ENCODE results near the gene COL23A1.
"Not testable (repeated sequence)": the region's sequence is repeated elsewhere in the genome, so short reads cannot be mapped to it uniquely, and the experiment has no call there.

COL23A1 gene

DNA sequence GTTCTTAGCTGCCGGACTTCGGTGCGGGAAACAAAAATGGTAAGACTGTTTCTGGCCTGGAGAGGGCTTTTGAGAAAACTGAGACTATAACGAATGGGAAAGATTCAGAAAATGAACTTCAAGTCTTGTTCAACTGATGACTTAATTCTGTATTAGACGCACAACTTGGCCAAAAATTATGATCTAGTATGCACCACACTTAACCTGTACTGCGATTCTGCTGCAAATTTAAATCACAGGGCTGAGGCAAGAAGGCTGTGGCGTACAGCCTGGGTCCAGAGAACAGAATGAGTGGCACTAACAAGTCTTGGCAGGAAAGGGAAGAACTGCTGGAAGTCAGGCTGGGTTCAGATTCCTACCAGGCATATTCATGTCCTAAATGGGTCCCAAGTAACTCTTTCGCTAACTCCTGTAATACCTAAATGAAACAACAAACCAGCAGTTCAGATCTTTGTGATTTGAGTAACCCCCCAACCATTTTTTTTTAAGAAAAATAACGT lies 781 bp upstream of the COL23A1 start:
- TF ChIP-seq POLR2AphosphoS5 (IDR thresholded peaks at IDR 0.05; ENCODE audit: low read depth, low read length) (no peak), SPI1 (IDR thresholded peaks at IDR 0.05; ENCODE audit: low read depth, low read length) (no peak), TAF1 (IDR thresholded peaks at IDR 0.05; ENCODE audit: low read depth, low read length) (no peak), POU2F2 (IDR thresholded peaks at IDR 0.05; ENCODE audit: low read depth, low read length) (no peak), PAX5 (IDR thresholded peaks at IDR 0.05; ENCODE audit: insufficient read depth, low read length, severe bottlenecking) (no peak), POLR2A (IDR thresholded peaks at IDR 0.05; ENCODE audit: low read depth, low read length) (no peak)
- FAIRE-seq (peak; percentile 26), DNase-seq (ENCODE audit: insufficient read length, low spot score) (no peak)

DNA sequence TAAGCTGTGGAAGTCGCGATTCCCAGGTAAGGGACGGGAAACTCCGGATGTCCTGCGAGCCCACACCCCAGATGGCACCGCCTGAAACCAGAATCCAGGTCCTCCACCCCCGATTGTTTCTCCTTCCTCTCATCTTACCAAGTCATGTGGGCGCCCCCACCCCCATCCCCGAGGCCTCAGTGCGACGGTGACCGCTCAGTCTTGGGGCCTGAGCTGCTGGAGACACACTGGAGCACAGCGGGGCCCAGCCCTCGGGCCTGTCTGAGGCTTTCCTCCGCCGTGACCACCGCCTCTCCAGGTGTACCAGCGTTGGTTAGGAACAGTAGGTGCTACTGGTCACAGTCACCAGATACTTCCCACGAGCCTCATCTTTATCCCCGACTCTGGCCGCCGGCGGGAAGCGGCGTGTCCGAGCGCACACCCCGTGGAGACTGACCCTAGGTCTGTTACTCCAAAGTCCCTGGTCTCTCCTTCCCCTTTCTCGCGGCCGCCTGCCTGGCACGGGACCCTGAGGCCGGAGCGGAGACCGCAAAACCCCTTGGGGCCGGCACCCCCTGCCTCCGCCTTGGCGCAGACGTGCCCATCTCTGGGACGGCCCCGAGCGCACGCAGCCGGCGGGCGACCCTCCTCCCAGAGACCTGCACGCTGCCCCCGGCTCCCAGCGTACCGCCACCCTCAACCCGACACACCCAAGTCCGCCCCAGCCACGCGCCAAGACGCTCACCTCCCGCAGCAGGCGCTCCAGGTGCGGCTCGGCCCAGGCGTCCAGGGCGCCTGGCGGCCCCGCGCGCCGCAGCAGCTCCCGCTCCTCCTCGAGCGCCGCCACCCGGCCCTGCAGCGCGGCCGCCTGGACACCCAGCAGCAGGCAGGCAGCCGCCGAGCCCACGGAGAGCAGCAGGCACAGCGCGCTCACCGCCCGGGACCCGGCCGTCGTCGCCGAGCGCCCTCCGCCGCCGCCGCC lies 733 bp downstream of the COL23A1 start:
- no peak for FAIRE-seq
- no peak for TF ChIP-seq POU2F2 (IDR thresholded peaks at IDR 0.05; ENCODE audit: low read depth, low read length)
- TF ChIP-seq TAF1 (IDR thresholded peaks at IDR 0.05; ENCODE audit: low read depth, low read length) = no peak
- TF ChIP-seq SPI1 (IDR thresholded peaks at IDR 0.05; ENCODE audit: low read depth, low read length) = no peak
- TF ChIP-seq PAX5 (IDR thresholded peaks at IDR 0.05; ENCODE audit: insufficient read depth, low read length, severe bottlenecking) = no peak
- TF ChIP-seq POLR2AphosphoS5 (IDR thresholded peaks at IDR 0.05; ENCODE audit: low read depth, low read length) = no peak
- TF ChIP-seq POLR2A (IDR thresholded peaks at IDR 0.05; ENCODE audit: low read depth, low read length) = no peak

DNA sequence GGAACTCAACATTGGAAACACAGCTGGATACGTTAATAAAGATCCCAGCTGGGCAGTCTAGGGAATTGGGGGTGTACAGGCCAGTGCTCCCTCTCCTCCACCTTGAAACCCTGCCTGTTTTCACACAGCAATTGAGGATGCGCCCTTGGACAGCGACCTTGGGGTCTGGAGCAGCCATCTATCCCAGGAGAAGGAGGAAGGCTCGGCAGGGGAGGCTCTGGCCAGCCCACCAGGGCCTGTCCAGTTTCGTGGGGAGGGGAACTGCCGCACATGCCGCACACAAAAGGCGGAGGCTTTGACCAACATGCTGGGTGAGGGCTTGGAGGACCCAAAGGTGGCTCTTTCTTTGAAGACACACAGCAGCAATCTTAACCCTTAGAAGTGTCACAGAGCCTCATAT lies 1.4 kb downstream of the COL23A1 start:
- TF ChIP-seq TAF1 (IDR thresholded peaks at IDR 0.05; ENCODE audit: low read depth, low read length) (no peak), POU2F2 (IDR thresholded peaks at IDR 0.05; ENCODE audit: low read depth, low read length) (no peak), SPI1 (IDR thresholded peaks at IDR 0.05; ENCODE audit: low read depth, low read length) (no peak)
- DNase-seq (ENCODE audit: insufficient read length, low spot score) (no peak), FAIRE-seq (no peak)

More for the DNA sequence above, 733 bp downstream of the COL23A1 start:
- peak; percentile 43 for DNase-seq (ENCODE audit: insufficient read length, low spot score)

DNA sequence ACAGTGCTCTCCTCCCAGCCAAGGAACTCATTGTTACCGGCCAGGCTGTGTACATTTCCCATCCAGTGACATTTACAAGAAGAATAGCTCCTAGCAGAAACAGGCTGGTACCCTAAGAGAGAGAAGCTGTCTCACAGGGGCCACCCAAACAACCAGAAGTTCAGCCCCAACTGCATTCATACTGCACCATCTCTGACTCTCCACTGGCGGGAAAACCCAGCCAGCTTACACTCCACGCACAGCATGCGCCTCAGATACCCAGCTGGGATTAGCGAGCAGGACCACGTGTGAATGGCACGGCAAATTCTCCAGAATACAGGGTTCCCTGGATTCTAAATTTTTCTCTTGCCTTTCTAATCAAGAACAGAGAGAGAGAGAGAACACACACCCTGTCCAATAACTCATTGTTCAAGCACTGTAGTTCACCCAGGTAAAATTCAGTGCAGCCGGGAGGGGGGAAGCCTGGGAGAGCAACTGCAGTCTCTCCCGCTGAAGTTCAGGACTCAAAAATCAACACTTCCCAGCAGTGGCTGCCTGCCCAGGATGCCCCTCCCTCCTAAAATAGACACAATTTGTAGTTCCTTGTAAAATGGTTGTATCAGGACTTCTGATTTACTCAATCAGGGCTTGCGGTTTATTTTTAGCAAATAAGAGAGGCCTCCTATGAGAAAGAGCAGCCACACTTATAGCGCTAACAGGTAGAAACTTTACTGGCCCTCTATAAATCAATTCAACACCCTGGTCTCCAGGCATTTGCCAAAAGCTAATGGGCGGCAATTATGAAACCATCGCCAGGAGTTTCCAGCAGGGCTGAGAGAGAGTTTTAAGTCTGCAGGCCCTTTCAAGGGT lies 2.2 kb downstream of the COL23A1 start:
- DNase-seq (ENCODE audit: insufficient read length, low spot score) = no peak
- TF ChIP-seq TAF1 (IDR thresholded peaks at IDR 0.05; ENCODE audit: low read depth, low read length) = no peak
- TF ChIP-seq SPI1 (IDR thresholded peaks at IDR 0.05; ENCODE audit: low read depth, low read length) = no peak
- TF ChIP-seq POLR2A (IDR thresholded peaks at IDR 0.05; ENCODE audit: low read depth, low read length) = no peak
- no peak for TF ChIP-seq POU2F2 (IDR thresholded peaks at IDR 0.05; ENCODE audit: low read depth, low read length)
- TF ChIP-seq PAX5 (IDR thresholded peaks at IDR 0.05; ENCODE audit: insufficient read depth, low read length, severe bottlenecking) = no peak
- TF ChIP-seq POLR2AphosphoS5 (IDR thresholded peaks at IDR 0.05; ENCODE audit: low read depth, low read length) = no peak
- no peak for FAIRE-seq

DNA sequence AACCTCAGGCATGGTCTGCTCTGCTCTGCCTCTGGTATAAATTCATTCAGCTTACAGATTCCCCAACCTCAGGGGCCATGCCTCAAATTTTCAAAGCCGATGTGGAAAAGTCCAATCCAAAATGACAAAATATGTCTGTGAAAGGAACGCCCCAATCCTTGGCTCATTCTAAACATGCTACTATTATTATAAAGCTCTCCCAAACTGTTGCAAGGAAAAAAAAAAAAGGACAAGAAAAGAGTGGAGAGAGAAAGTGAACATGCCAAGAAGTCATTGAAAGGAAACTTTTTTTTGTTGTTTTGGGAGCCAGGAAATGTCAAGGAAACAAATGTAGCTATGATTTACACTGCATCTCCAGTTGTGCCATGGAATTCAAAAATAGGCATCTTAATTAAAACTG lies 3.8 kb downstream of the COL23A1 start:
- TF ChIP-seq SPI1 (IDR thresholded peaks at IDR 0.05; ENCODE audit: low read depth, low read length) (no peak), POLR2AphosphoS5 (IDR thresholded peaks at IDR 0.05; ENCODE audit: low read depth, low read length) (no peak), TAF1 (IDR thresholded peaks at IDR 0.05; ENCODE audit: low read depth, low read length) (no peak), POLR2A (IDR thresholded peaks at IDR 0.05; ENCODE audit: low read depth, low read length) (no peak), POU2F2 (IDR thresholded peaks at IDR 0.05; ENCODE audit: low read depth, low read length) (no peak), PAX5 (IDR thresholded peaks at IDR 0.05; ENCODE audit: insufficient read depth, low read length, severe bottlenecking) (no peak)
- DNase-seq (ENCODE audit: insufficient read length, low spot score) = no peak
- FAIRE-seq = no peak

DNA sequence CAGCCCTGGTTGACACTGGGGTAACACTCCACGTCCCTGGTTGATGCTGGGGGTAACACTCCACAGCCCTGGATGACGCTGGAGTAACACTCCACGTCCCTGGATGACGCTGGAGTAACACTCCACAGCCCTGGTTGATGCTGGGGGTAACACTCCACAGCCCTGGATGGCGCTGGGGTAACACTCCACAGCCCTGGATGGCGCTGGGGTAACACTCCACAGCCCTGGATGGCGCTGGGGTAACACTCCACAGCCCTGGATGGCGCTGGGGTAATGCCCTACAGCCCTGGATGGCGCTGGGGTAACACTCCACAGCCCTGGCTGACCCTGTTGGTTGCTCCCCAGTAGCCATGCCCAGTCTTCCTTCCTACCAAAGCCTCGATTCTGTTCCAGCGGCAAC lies 4.8 kb downstream of the COL23A1 start:
- peak; percentile 90 for FAIRE-seq
- not testable (repeated sequence) for DNase-seq (ENCODE audit: insufficient read length, low spot score)

DNA sequence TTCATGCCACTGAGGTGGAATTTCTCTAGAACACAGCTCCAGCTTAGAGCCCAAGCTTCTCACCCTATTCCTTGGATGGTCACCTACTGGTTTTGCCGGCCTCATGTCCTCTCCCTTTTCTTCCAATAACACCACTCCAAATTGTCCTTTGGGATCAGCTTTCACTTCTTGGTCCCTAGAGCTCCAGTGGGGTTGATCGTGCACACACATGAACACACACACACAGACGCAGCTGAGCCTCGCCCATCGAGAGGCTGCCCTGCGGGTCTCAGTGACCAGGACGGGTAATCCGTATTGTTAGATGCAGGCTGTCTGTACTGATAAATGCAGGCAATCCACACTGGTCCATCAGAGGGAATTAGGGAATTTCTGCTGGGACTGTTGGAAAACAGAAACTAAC lies 6.9 kb downstream of the COL23A1 start:
- DNase-seq (ENCODE audit: insufficient read length, low spot score) = no peak
- no peak for FAIRE-seq
- TF ChIP-seq PAX5 (IDR thresholded peaks at IDR 0.05; ENCODE audit: insufficient read depth, low read length, severe bottlenecking) (no peak), TAF1 (IDR thresholded peaks at IDR 0.05; ENCODE audit: low read depth, low read length) (no peak), POLR2A (IDR thresholded peaks at IDR 0.05; ENCODE audit: low read depth, low read length) (no peak), SPI1 (IDR thresholded peaks at IDR 0.05; ENCODE audit: low read depth, low read length) (no peak), POU2F2 (IDR thresholded peaks at IDR 0.05; ENCODE audit: low read depth, low read length) (no peak), POLR2AphosphoS5 (IDR thresholded peaks at IDR 0.05; ENCODE audit: low read depth, low read length) (no peak)

DNA sequence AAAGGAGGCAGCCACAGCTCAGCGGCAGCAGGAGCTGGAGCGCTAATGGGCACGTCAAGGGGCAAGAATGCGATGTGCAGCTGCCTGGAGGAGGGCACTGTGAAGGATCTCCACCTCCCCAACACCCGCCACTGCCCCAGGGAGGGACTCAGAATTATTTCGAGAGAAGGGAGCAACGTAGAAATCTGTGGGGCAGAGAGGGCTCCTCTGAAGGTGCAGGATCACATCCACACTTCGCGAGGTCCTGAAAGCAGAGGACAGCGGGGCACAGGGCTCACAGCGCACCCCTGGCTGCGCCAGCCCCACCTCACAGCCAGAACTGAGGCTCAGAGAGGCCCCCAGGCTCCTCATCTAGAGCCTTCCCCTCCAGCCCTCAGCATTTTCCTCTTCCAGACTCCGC lies 7.9 kb downstream of the COL23A1 start:
- no peak for DNase-seq (ENCODE audit: insufficient read length, low spot score)
- FAIRE-seq = no peak
- TF ChIP-seq POLR2AphosphoS5 (IDR thresholded peaks at IDR 0.05; ENCODE audit: low read depth, low read length) = no peak
- TF ChIP-seq SPI1 (IDR thresholded peaks at IDR 0.05; ENCODE audit: low read depth, low read length) = no peak
- no peak for TF ChIP-seq POU2F2 (IDR thresholded peaks at IDR 0.05; ENCODE audit: low read depth, low read length)
- TF ChIP-seq PAX5 (IDR thresholded peaks at IDR 0.05; ENCODE audit: insufficient read depth, low read length, severe bottlenecking) = no peak
- TF ChIP-seq TAF1 (IDR thresholded peaks at IDR 0.05; ENCODE audit: low read depth, low read length) = no peak

DNA sequence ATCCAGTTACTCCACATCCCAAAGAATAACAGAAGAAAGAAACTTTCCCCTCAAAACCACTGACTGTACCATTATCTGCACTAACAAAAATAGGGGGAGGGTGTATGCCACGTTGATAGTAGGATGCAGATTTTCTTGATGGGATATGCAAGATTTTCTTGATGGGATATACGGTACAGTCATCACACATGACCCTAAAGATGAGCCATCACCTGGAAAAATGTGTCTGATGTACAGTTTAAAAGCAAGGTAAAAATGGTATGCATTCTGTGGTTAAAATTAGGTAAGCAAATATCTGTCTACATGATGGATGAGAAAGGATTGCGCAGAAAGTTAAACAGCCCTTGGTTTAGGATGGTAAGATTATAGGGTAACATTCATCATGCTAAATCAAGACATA lies 8.6 kb downstream of the COL23A1 start:
- TF ChIP-seq TAF1 (IDR thresholded peaks at IDR 0.05; ENCODE audit: low read depth, low read length) (no peak), PAX5 (IDR thresholded peaks at IDR 0.05; ENCODE audit: insufficient read depth, low read length, severe bottlenecking) (no peak), POLR2A (IDR thresholded peaks at IDR 0.05; ENCODE audit: low read depth, low read length) (no peak), POU2F2 (IDR thresholded peaks at IDR 0.05; ENCODE audit: low read depth, low read length) (no peak)
- DNase-seq (ENCODE audit: insufficient read length, low spot score) = no peak
- FAIRE-seq = no peak
